Natural killer cell treated with Interleukin-12 subunit alpha and Interleukin-12 subunit beta and Interleukin-15 and Interleukin-18, amount 100 ng/mL, for 72 hours (primary cell): ENCODE measurements around the gene L2HGDH. TPM values are rescaled to one million over a fixed set of nuclear protein-coding genes. Genes with fewer than 3 reads are reported as not detected.
"Not testable (repeated sequence)": the region's sequence is repeated elsewhere in the genome, so short reads cannot be mapped to it uniquely, and the experiment has no call there.

ENCODE experiments used
- ATAC-seq, 2 donors: fragments of 150-1000 bp; cut with Tn5 transposase in 1 of 2; sonication (Bioruptor Pico), chemical (Tn5 transposase) in 1 of 2; 2 replicates each; pipeline ENCODE4 v1.10.0; 2021
- DNase-seq: peaks from one replicate; pipeline ENCODE4 v3.0.0; 2022; ENCODE audit warnings: low spot score
- H3K27ac Mint-ChIP-seq, 2 donors: 1 replicate in 1 of 2; 2 replicates in 1 of 2; pipeline ENCODE4 v1.8.0; 2022; ENCODE audit warnings: mixed read lengths in 2 of 2, mild to moderate bottlenecking in 1 of 2, moderate library complexity in 1 of 2
- H3K27me3 Mint-ChIP-seq, 2 donors: 1 replicate in 1 of 2; 2 replicates in 1 of 2; pipeline ENCODE4 v1.8.0; 2022; ENCODE audit warnings: mixed read lengths in 2 of 2
- H3K36me3 Mint-ChIP-seq: one replicate; pipeline ENCODE4 v1.8.0; 2022; ENCODE audit warnings: mixed read lengths
- H3K4me1 Mint-ChIP-seq, 2 donors: 1 replicate in 1 of 2; 2 replicates in 1 of 2; pipeline ENCODE4 v1.8.0; 2022; ENCODE audit warnings: low read depth in 2 of 2, mixed read lengths in 2 of 2, mild to moderate bottlenecking in 1 of 2
- H3K4me3 Mint-ChIP-seq: one replicate; pipeline ENCODE4 v1.8.0; 2022; ENCODE audit warnings: mixed read lengths
- H3K9me3 Mint-ChIP-seq: 2 replicates; pipeline ENCODE4 v1.8.0; 2022; ENCODE audit warnings: mixed read lengths
- total RNA-seq, 2 donors: library from RNA; stranded (reverse); gene quantifications; one replicate each; pipeline ENCODE4 v1.2.3, GENCODE V29; 2022

Gene L2HGDH
- total RNA-seq, 2 donors from 2014 or later, result 14.2 to 15.4 TPM

DNA sequence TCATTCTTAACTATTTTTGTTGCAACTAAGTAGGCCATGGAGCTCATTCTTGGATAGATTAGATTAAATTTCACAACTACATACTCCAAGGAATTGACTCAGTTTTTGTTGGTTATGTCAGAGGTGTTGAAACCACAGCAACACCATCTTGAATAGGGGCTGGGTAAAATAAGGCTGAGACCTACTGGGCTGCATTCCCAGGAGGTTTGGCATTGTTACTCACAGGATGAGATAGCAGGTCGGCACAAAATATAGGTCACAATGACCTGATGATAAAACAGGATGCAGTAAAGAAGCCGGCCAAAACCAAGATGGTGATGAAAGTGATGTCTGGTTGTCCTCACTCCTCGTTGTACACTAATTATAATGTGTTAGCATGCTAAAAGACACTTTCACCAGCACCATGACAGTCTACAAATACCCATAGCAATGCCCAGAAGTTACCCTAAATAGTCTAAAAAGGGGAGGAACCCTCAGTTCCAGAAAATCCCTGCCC, 21.0 kb upstream of the L2HGDH start:
- Mint-ChIP-seq H3K4me3 (peak overlapping the region; percentile 8), H3K27ac (peak overlapping the region; percentile 61 to 77), H3K27me3 (no peaks in the 10 kb centered on the region), H3K9me3 (no peaks in the 10 kb centered on the region), H3K4me1 (peaks cover 22 to 28% of the 10 kb centered on the region in 2 donors), H3K36me3 (no peaks in the 10 kb centered on the region)
- ATAC-seq (peak; percentile 78 to 81), DNase-seq (no peak)

DNA sequence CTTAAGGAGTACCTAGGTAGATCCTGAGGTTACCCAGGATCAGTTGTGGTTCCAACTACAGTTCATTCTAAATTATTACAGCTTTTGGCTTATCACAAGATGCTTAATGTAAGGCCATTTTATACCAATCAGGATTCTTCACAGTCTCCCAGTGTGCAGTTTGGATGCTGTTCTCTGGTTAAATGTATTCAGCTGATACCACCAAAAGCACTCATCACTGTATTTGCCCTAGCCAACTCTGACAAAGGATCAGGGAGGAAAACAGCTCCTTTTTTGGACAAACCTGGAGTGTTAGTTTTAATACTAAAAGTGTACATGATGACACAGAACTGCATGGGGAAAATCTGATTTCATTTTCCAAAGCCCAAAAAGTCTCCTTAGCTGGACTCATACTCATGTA, 19.6 kb upstream of the L2HGDH start:
- Mint-ChIP-seq H3K4me1 (peaks cover 22 to 27% of the 10 kb centered on the region in 2 donors), H3K4me3 (no peak overlapping the region), H3K9me3 (no peaks in the 10 kb centered on the region), H3K36me3 (no peaks in the 10 kb centered on the region), H3K27ac (peak overlapping the region in 1 of 2 donors; percentile 77), H3K27me3 (no peaks in the 10 kb centered on the region)
- ATAC-seq, result no peak
- no peak for DNase-seq

DNA sequence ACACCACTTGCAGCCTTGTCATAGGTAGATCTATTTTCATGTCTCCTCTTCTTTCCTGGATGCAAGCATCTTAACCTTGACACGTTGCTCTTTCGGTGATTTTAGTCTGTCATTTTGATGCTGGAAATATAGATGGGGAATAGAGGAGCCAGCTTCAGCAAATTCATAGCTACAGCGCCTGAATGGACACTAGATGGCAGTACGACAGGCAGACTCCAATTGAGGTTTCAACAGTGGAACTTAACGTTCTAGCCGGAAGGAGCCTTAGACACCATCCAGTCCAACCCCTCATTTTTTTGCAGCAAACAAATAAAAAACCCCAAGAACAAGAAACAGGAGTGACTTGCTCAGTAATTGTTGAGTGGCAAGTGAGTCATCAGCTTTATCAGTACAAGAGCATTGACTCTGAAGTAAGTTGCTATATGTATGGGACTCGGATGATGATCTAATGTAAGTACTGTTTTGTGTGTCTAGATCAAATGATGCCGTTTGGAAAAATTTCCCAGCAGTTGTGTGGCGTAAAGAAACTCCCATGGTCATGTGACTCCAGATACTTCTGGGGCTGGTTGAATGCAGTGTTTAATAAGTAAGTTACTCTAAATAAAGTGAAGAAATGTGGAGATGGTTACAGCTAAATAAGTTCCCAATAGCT, 9.1 kb upstream of the L2HGDH start:
- DNase-seq (peak; percentile 88), ATAC-seq (peak; percentile 95 to 96)
- H3K36me3 Mint-ChIP-seq, result peaks cover 15% of the 10 kb centered on the region
- H3K9me3 Mint-ChIP-seq, result no peaks in the 10 kb centered on the region
- no peak overlapping the region for H3K4me3 Mint-ChIP-seq
- no peaks in the 10 kb centered on the region for H3K27me3 Mint-ChIP-seq
- H3K4me1 Mint-ChIP-seq, result peaks cover 20 to 33% of the 10 kb centered on the region in 2 donors
- H3K27ac Mint-ChIP-seq, result no peak overlapping the region

DNA sequence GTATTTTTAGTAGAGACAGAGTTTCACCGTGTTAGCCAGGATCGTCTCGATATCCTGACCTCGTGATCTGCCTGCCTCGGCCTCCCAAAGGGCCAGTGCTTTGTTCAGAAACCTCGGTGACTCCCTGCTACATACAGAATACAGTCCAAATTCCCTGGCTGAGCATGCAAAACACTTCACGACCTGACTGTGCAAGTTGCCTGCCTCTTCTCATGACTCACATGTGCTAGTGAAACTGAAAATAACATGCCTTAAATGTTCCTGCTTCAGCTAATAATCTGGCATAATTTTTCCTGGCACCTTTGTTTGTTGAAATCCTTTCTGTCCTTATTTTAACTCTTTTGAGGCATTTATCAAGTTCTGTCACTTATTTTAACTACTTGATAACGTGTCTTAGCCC, 8.3 kb upstream of the L2HGDH start:
- DNase-seq (peak; percentile 69), ATAC-seq (peak; percentile 64 to 65)
- Mint-ChIP-seq H3K4me1 (peaks cover 23 to 33% of the 10 kb centered on the region in 2 donors), H3K27me3 (no peaks in the 10 kb centered on the region), H3K4me3 (no peak overlapping the region), H3K27ac (no peak overlapping the region), H3K9me3 (no peaks in the 10 kb centered on the region), H3K36me3 (peaks cover 20% of the 10 kb centered on the region)

DNA sequence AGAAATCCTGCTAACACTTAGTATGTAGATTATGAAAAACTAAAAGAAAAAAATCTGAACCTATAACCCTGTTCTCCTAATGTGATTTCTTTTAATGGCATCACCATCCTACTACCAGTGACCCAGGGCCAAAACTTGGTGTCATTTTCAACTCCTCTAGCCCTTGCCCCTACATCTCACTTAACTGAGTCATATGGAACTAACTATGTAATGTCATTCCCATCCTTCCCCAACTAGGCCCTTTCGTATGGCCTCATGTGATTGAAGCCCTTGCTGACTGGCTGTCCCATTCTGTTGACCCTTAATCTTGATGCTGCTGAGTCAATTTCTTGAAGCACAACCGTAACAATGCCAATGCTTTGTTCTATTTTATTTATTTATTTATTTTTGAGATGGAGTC, 7.7 kb upstream of the L2HGDH start:
- H3K27ac Mint-ChIP-seq, result no peak overlapping the region
- no peaks in the 10 kb centered on the region for H3K27me3 Mint-ChIP-seq

DNA sequence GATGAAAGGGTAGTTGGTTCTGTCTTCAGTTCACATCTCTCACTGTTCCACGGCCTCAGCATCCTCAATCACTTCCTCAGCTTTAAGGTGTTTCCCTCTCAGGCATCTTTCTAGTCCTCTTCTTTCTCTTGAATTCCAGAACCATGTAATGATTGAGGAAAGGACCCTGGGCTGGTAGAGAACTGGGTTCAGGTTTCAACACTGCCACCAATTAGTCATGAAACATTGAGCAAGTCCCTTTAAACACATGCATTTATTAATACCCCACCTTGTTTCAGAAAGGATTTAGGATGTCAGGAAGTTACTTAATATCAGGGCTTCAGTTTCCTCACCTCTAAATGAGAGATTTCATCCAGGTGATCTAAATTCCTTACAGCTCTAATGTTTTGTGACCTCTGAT, 7.3 kb upstream of the L2HGDH start:
- Mint-ChIP-seq H3K4me3 (peak overlapping the region; percentile 62), H3K27ac (no peak overlapping the region), H3K4me1 (peaks cover 25 to 34% of the 10 kb centered on the region in 2 donors), H3K9me3 (no peaks in the 10 kb centered on the region), H3K27me3 (no peaks in the 10 kb centered on the region), H3K36me3 (peaks cover 20% of the 10 kb centered on the region)
- no peak for DNase-seq
- ATAC-seq, result no peak

More for the DNA sequence above, 7.7 kb upstream of the L2HGDH start:
- Mint-ChIP-seq H3K4me3 (peak overlapping the region; percentile 62), H3K9me3 (no peaks in the 10 kb centered on the region), H3K36me3 (peaks cover 20% of the 10 kb centered on the region), H3K4me1 (peaks cover 23 to 33% of the 10 kb centered on the region in 2 donors)
- ATAC-seq (no peak), DNase-seq (no peak)

DNA sequence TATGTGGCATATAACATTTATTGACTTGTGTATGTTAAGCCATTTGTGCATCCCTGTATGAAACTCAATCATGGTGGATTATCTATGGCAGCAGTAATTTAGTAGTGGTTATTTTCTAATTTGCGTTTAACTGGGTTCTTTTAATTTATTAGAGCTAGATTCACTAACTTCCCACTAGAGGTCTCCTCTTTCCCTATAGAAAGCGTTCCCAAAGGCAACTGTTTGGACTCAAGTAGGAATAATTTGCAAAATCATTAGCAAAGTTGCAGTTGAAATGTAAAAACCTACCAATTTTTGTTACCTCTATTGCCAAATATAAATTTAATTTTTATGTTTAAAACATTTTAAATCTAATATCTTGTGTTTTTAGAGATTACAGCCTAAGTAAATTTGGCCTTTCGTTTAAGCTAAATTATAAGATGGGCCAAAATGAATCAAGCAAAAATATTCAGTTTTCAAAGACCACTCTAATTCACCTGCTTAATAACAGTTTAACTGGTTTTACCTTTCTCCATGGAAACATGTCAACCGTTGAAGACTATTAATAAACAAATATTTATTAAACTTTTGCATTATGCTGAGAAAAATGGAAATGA, 6.1 kb upstream of the L2HGDH start:
- Mint-ChIP-seq H3K4me1 (peaks cover 35 to 41% of the 10 kb centered on the region in 2 donors), H3K27me3 (no peaks in the 10 kb centered on the region), H3K36me3 (peaks cover 24% of the 10 kb centered on the region), H3K9me3 (no peaks in the 10 kb centered on the region), H3K4me3 (no peak overlapping the region), H3K27ac (no peak overlapping the region)
- no peak for ATAC-seq
- no peak for DNase-seq

DNA sequence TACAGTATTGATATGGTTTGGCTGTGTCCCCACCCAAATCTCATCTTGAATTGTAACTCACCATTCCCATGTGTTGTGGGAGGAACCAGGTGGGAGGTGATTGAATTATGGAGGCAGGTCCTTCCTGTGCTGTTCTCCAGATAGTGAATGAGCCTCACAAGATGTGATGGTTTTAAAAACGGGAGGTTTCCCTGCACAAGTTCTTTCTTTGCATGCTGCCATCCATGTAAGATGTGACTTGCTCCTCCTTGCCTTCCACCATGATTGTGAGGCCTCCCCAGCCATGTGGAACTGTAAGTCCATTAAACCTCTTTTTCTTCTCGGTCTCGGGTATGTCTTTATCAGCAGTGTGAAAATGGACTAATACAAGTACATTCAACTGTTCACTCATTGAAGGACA, 2.1 kb upstream of the L2HGDH start:
- Mint-ChIP-seq H3K4me1 (peaks cover 35 to 44% of the 10 kb centered on the region in 2 donors), H3K36me3 (peaks cover 18% of the 10 kb centered on the region), H3K4me3 (peak overlapping the region; percentile 9), H3K27ac (peak overlapping the region in 1 of 2 donors; percentile 94)
- DNase-seq, H3K27me3 Mint-ChIP-seq, ATAC-seq, H3K9me3 Mint-ChIP-seq: not testable (repeated sequence)

DNA sequence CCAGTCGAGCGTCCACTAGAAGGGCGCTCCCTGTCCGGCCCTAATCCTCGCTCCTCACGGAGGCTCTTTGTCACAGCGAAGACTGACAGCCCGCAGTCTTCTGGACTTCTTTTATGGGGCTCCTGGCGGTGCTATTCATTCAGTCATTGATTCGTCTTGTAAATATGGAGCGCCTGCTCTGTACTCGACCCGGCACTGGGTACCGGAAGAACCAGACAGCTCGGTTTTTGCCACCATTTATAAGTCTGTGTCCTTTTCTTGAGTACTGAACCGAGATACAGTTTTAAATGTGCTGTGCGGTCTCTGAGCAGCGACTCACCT, 665 bp upstream of the L2HGDH start:
- Mint-ChIP-seq H3K27ac (peak overlapping the region; percentile 94 to 96), H3K36me3 (peaks cover 18% of the 10 kb centered on the region), H3K9me3 (no peaks in the 10 kb centered on the region), H3K4me3 (peak overlapping the region; percentile 94), H3K27me3 (no peaks in the 10 kb centered on the region), H3K4me1 (peaks cover 25 to 44% of the 10 kb centered on the region in 2 donors)
- ATAC-seq (peak in 1 of 2 donors; percentile 50), DNase-seq (no peak)

DNA sequence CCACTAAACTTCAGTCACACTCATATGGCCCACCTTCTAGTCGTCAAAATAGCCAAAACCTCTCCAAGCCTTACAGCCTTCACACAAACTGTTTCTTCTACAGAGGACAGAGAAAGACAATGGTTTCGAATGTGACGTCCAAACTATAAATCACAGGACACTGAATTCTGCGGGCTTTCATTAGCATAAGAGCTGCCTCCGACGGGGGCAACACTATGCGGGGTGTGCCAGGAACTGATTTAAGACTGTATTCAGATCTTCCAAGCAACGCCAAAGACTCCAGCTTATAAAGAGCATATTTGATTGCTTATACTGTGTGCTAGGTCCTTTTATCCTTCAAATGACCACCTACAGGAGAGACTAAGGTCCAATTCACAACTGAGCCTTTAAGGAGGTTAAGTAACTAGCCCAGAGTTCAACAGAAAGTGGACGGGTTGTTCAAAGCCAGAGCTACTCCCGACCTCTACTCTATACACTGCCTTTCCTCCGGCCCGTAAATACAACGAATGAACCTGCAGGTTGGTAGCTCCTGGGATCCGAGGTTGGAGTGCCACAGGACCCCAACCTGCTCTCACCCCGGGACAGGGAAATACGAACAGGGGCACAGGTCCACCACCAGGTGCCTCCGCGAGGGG, 575 bp downstream of the L2HGDH start:
- Mint-ChIP-seq H3K27ac (peak overlapping the region; percentile 94 to 96), H3K4me1 (peaks cover 19 to 36% of the 10 kb centered on the region in 2 donors), H3K9me3 (no peaks in the 10 kb centered on the region), H3K27me3 (no peaks in the 10 kb centered on the region), H3K4me3 (peak overlapping the region; percentile 94), H3K36me3 (peaks cover 11% of the 10 kb centered on the region)
- no peak for ATAC-seq
- DNase-seq, result no peak

DNA sequence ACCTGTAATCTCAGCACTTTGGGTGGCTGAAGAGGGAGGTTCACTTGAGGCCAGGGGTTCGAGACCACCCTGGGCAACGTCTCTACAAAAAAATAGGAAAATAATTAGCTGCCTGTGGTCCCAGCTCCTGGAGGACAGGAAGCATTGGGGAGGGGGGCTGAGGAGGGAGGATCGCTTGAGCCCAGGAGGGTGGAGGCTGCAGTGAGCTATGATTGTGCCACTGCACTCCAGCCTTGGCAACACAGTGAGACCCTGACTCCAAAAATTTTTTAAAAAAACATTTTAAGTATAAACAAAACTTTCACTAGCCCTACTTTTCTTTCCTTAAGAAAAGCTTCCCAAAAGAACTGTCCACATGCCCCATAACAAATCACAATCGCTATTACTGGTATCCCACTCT, 1.6 kb downstream of the L2HGDH start:
- no peaks in the 10 kb centered on the region for H3K27me3 Mint-ChIP-seq
- no peak for ATAC-seq
- H3K27ac Mint-ChIP-seq, result peak overlapping the region; percentile 94 to 96
- H3K36me3 Mint-ChIP-seq, result peaks cover 4% of the 10 kb centered on the region
- H3K4me1 Mint-ChIP-seq, result peaks cover 18 to 33% of the 10 kb centered on the region in 2 donors
- no peak for DNase-seq
- no peaks in the 10 kb centered on the region for H3K9me3 Mint-ChIP-seq
- H3K4me3 Mint-ChIP-seq, result peak overlapping the region; percentile 94

DNA sequence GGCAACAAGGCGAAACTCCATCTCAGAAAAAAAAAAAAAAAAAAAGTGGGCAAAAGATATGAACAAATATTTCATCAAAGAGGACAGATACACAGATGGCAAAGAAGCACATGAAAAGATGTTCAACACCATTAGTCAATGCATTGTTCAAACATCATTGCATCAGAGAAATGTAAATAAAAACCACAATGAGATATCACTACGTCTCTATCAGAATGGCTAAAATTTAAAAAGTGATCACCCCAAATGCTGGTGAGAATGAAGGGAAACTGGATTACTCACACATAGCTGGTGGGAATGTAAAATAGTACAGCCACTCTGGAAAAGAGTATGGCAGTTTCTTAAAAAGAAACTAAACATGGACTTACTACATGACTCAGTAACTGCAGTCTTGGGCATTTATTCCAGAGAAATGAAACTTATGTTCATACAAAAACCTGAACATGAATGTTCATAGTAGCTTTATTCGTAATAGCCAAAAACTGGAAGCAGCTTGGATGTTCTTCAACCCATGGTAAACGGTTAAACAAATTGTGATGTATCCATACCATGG, 3.6 kb downstream of the L2HGDH start:
- ATAC-seq (no peak), DNase-seq (no peak)
- H3K27me3 Mint-ChIP-seq, result no peaks in the 10 kb centered on the region
- H3K9me3 Mint-ChIP-seq, result no peaks in the 10 kb centered on the region
- H3K4me3 Mint-ChIP-seq, result peak overlapping the region; percentile 15
- no peaks in the 10 kb centered on the region for H3K36me3 Mint-ChIP-seq
- H3K4me1 Mint-ChIP-seq, result peaks cover 14 to 25% of the 10 kb centered on the region in 2 donors
- no peak overlapping the region for H3K27ac Mint-ChIP-seq

DNA sequence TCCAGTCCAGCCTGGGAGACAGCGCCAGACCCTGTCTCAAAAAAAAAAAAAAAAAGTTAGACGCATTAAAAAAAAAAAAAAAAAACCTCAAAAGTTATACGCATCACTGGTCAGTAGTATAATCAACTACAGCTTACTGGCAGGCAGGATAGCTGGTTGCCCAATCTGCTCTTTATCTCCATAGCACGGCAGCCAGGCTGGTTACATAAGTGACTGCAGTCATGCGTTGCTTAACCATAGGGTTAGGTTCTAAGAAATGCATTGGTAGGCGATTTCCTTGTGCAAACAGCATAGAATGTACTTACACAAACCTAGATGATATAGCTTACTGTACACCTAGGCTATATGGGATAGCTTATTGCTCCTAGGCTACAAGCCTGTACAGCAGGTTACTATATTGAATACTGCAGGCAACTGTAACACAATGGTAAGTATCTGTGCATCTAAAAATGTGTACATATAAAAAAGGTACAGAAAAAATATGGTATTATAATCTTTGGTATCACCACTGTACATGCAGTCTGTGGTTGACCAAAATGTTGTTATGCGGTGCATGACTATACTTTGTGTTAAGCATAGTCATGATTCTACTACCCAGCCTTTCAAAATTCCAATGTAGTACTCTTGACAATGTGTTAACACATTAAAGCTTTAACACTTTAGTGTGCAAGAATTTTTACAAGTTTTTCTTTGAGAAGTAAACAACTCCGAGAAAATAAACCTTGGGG, 8.1 kb downstream of the L2HGDH start:
- H3K27me3 Mint-ChIP-seq, result no peaks in the 10 kb centered on the region
- no peaks in the 10 kb centered on the region for H3K9me3 Mint-ChIP-seq
- peak; percentile 86 to 89 for ATAC-seq
- no peak overlapping the region for H3K27ac Mint-ChIP-seq
- peak; percentile 64 for DNase-seq
- peaks cover 4 to 6% of the 10 kb centered on the region in 2 donors for H3K4me1 Mint-ChIP-seq
- no peak overlapping the region for H3K4me3 Mint-ChIP-seq
- H3K36me3 Mint-ChIP-seq, result no peaks in the 10 kb centered on the region
